Activated CD8-positive, alpha-beta T cell treated with anti-CD3 and anti-CD28 coated beads for 36 hours (primary cell): ENCODE results near the gene SHROOM3. TPM values are rescaled to one million over a fixed set of nuclear protein-coding genes. Genes with fewer than 3 reads are reported as not detected.

Source experiments
- ATAC-seq: fragments of 200-7000 bp; cut with Tn5 transposase; one replicate; pipeline ENCODE4 v1.10.0; 2021; ENCODE audit warnings: mild to moderate bottlenecking, moderate library complexity
- CTCF ChIA-PET: fragments of 350-600 bp; sonication (Branson Sonifier 250); formaldehyde crosslinking; loops from one replicate; lab custom pipeline; 2021; ENCODE audit warnings: antibody characterized with exemption; lab: Charles Lee
- POLR2A ChIA-PET: fragments of 350-600 bp; sonication (Branson Sonifier 250); formaldehyde crosslinking; loops from one replicate; lab custom pipeline; 2021; ENCODE audit warnings: antibody characterized with exemption; lab: Charles Lee
- DNase-seq: peaks from one replicate; pipeline ENCODE4 v3.0.0-alpha.2; 2020
- H3K27ac Mint-ChIP-seq: one replicate; pipeline ENCODE4 v1.8.0; 2021; ENCODE audit warnings: mild to moderate bottlenecking, mixed read lengths
- H3K27me3 Mint-ChIP-seq: one replicate; pipeline ENCODE4 v1.8.0; 2021; ENCODE audit warnings: mixed read lengths
- H3K36me3 Mint-ChIP-seq: one replicate; pipeline ENCODE4 v1.8.0; 2021; ENCODE audit warnings: low read depth, mixed read lengths
- H3K4me1 Mint-ChIP-seq: one replicate; pipeline ENCODE4 v1.8.0; 2021; ENCODE audit warnings: low read depth, mixed read lengths
- H3K4me3 Mint-ChIP-seq: one replicate; pipeline ENCODE4 v1.8.0; 2021; ENCODE audit warnings: mild to moderate bottlenecking, moderate library complexity, mixed read lengths
- H3K9me3 Mint-ChIP-seq: one replicate; pipeline ENCODE4 v1.8.0; 2021; ENCODE audit warnings: mixed read lengths
- CTCF ChIP-seq: fragments of 200-600 bp; IDR thresholded peaks from one replicate; pipeline ENCODE4 v1.8.0; 2022; ENCODE audit warnings: antibody characterized with exemption, mild to moderate bottlenecking
- intact Hi-C: fragments of 100-400 bp; cut with micrococcal nuclease; formaldehyde crosslinking; loops from one replicate; pipeline ENCODE4 v1.10.0; 2022
- total RNA-seq, 2 experiments: library from RNA; stranded (reverse); gene quantifications; one replicate each; pipeline ENCODE4 v1.2.3, GENCODE V29; 2021

Gene SHROOM3
- total RNA-seq, 2 experiments from 2014 or later = not detected

- ChIA-PET POLR2A (no interaction called here), CTCF (interaction anchor here (0.6 to 7.9 kb wide), 26 partner anchors 10 to 699 kb away, joined by 3 to 60 read pairs (median 3); partner anchors contain the start of gene SHROOM3)
- ATAC-seq (peak; percentile 45), DNase-seq (no peak)
- H3K27ac Mint-ChIP-seq = no peak overlapping the region
- no peak overlapping the region for H3K4me3 Mint-ChIP-seq
- intact Hi-C loops = loop anchor here (2.0 kb wide), 1 partner anchor 74 kb away; no protein-coding TSS in a partner anchor
- peak; percentile 75 for TF ChIP-seq CTCF
- H3K27me3 Mint-ChIP-seq = peaks cover 12% of the 10 kb centered on the region
- no peaks in the 10 kb centered on the region for H3K9me3 Mint-ChIP-seq
- H3K4me1 Mint-ChIP-seq = no peaks in the 10 kb centered on the region
- no peaks in the 10 kb centered on the region for H3K36me3 Mint-ChIP-seq
These were observed 69.8 kb downstream of the SHROOM3 start for GRCh38 chr4:76504613-76505465.

- H3K4me3 Mint-ChIP-seq = no peak overlapping the region
These were observed 76.9 kb downstream of the SHROOM3 start for GRCh38 chr4:76511947-76512346.

GRCh38 chr4:76513482-76513881, 78.5 kb downstream of the SHROOM3 start:
- DNase-seq (no peak), ATAC-seq (no peak)
- no peak for TF ChIP-seq CTCF
- no peaks in the 10 kb centered on the region for H3K4me1 Mint-ChIP-seq
- peaks cover 6% of the 10 kb centered on the region for H3K9me3 Mint-ChIP-seq
- H3K4me3 Mint-ChIP-seq = no peak overlapping the region
- H3K36me3 Mint-ChIP-seq = no peaks in the 10 kb centered on the region
- intact Hi-C loops = loop anchor here (5.0 to 10.0 kb wide), 3 partner anchors 234 to 691 kb away; no protein-coding TSS in a partner anchor
- H3K27ac Mint-ChIP-seq = no peak overlapping the region
- H3K27me3 Mint-ChIP-seq = no peaks in the 10 kb centered on the region
- ChIA-PET CTCF (no interaction called here), POLR2A (no interaction called here)

More at GRCh38 chr4:76511947-76512346, 76.9 kb downstream of the SHROOM3 start:
- ATAC-seq (no peak), DNase-seq (no peak)
- Mint-ChIP-seq H3K27me3 (no peaks in the 10 kb centered on the region), H3K9me3 (peaks cover 6% of the 10 kb centered on the region), H3K36me3 (no peaks in the 10 kb centered on the region), H3K4me1 (no peaks in the 10 kb centered on the region), H3K27ac (no peak overlapping the region)
- CTCF ChIA-PET = interaction anchor here (1.1 kb wide), 1 partner anchor 248 kb away, joined by 3 read pairs; no protein-coding TSS in a partner anchor
- POLR2A ChIA-PET = no interaction called here
- TF ChIP-seq CTCF = no peak
- intact Hi-C loops = loop anchor here (5.0 to 10.0 kb wide), 3 partner anchors 235 to 693 kb away; no protein-coding TSS in a partner anchor

- intact Hi-C loops = loop anchor here (5.0 to 10.0 kb wide), 3 partner anchors 233 to 691 kb away; no protein-coding TSS in a partner anchor
- ATAC-seq = no peak
- H3K9me3 Mint-ChIP-seq = peaks cover 6% of the 10 kb centered on the region
These were observed 79.1 kb downstream of the SHROOM3 start for GRCh38 chr4:76514087-76514486.

More at GRCh38 chr4:76514087-76514486, 79.1 kb downstream of the SHROOM3 start:
- Mint-ChIP-seq H3K4me1 (no peaks in the 10 kb centered on the region), H3K27me3 (no peaks in the 10 kb centered on the region), H3K36me3 (no peaks in the 10 kb centered on the region), H3K27ac (no peak overlapping the region), H3K4me3 (no peak overlapping the region)
- ChIA-PET POLR2A (no interaction called here), CTCF (no interaction called here)
- no peak for DNase-seq
- no peak for TF ChIP-seq CTCF
